Activated naive CD8-positive, alpha-beta T cell (primary cell): ENCODE data around the gene FITM1.

ENCODE experiments used
- H3K27ac Mint-ChIP-seq: one replicate; pipeline ENCODE4 v1.8.0; 2021; ENCODE audit warnings: mixed read lengths
- H3K27me3 Mint-ChIP-seq: one replicate; pipeline ENCODE4 v1.8.0; 2021; ENCODE audit warnings: mixed read lengths
- H3K36me3 Mint-ChIP-seq: one replicate; pipeline ENCODE4 v1.8.0; 2021; ENCODE audit warnings: mixed read lengths
- H3K4me1 Mint-ChIP-seq: one replicate; pipeline ENCODE4 v1.8.0; 2021; ENCODE audit warnings: low read depth, mixed read lengths
- H3K4me3 Mint-ChIP-seq: one replicate; pipeline ENCODE4 v1.8.0; 2021; ENCODE audit warnings: mild to moderate bottlenecking, mixed read lengths
- H3K9me3 Mint-ChIP-seq: one replicate; pipeline ENCODE4 v1.8.0; 2021; ENCODE audit warnings: low read depth, mixed read lengths

FITM1 gene

DNA sequence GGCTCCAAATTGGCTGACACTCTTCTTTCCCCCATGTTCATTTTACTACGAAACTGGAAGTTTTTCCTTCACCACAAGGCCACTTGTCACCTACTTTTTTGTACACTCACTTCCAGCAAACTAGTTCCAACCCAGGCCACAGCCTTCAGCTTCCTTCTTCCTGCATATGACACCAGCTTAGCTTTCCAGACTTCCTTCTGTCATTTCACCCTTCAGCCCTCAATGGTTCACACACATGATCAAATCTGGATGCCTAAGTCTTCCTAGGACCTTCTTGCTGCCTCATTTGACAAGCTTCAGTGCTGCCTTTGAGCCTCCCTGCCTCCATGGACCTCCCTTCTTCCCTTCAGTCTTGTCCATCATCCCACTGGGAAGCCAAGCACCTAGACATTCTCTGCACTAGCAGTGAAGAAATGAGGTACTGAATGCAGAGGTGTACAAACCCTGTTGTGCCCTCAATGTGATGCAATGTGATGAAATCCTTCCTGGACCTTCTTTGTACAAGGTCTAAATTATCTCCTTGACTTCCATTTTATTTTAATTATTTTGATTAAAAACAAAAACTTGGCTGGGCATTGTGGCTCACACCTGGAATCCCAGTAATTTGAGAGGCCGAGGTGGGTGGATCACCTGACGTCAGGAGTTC lies 37.1 kb downstream of the FITM1 start:
- H3K4me3 Mint-ChIP-seq = no peak overlapping the region
- no peaks in the 10 kb centered on the region for H3K9me3 Mint-ChIP-seq
- H3K36me3 Mint-ChIP-seq = peaks cover 11% of the 10 kb centered on the region
- H3K4me1 Mint-ChIP-seq = peaks cover 47% of the 10 kb centered on the region
- peak overlapping the region; percentile 79 for H3K27ac Mint-ChIP-seq
- H3K27me3 Mint-ChIP-seq = no peaks in the 10 kb centered on the region

DNA sequence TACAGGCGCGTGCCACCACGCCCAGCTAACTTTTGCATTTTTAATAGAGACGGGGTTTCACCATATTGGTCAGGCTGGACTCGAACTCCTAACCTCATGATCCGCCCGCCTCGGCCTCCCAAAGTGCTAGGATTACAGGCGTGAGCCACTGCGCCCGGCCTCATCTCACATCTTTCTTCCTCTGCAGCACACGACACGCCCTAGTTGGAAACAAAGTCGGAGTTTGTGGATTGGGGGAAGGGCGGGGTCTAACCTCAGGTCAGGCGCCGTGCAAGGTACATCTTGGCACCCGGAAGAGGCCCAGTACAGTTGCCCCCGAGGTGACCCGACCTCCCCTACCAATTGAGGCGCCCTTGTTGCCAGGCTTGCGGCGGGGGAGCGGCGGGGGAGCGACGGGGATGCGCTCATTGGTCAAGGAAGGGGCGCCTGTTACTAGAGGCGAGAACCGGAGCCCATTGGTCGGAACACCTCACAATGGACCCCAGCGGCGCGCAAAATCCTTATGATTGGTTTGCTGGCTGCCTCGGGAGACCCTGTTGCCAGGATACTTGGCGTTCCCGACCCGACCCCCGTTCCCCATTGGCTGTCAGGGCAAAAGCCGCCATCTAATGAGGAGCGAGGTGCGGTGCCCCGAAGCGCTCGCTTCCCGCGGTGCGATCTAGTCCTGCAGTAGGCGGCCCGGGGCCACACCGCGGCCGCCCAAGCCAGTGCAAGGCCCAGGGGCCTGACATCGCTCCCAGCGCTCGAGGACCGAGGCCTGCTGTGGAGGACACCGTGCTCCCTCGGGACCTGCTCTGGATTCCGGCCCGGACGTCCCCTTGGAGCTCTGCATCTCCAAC lies 41.2 kb downstream of the FITM1 start, which contains the start of gene REC8:
TSS of gene REC8 (plus strand) at position 659 of the 839 bp plus-strand sequence. CDS start 473 bp downstream, outside the sequence.
- peaks cover 5% of the 10 kb centered on the region for H3K36me3 Mint-ChIP-seq
- H3K27ac Mint-ChIP-seq = peak within 1 kb of the TSS; percentile 70
- H3K9me3 Mint-ChIP-seq = no peaks in the 10 kb centered on the region
- H3K4me1 Mint-ChIP-seq = peaks cover 25% of the 10 kb centered on the region
- H3K27me3 Mint-ChIP-seq = no peaks in the 10 kb centered on the region
- H3K4me3 Mint-ChIP-seq = peak within 1 kb of the TSS; percentile 83

DNA sequence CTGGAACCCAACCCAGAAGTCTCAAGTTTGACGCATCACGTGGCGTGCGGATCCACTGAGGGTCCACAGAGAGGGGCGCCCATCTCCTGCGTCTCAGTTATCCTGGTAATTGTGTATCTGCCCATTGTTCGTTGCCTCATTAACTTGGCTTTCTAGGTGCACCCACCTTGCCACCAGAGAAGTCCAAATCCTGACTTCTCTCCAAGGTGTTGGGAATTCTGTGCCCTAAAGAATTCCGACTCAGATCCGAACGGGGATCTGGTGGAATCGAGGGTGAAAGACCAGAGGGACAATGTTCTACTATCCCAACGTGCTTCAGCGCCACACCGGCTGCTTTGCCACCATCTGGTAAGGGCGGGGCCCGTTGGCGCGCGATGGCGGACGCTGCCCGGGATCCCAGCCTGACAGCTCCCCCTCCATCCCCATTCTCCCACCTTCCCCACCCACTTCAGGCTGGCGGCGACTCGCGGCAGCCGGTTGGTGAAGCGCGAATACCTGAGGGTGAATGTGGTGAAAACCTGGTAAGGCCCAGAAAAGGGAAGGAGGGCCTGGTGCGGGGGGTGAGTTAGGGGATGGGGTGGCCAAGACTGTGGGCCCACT lies 41.9 kb downstream of the FITM1 start:
- Mint-ChIP-seq H3K27me3 (no peaks in the 10 kb centered on the region), H3K9me3 (no peaks in the 10 kb centered on the region), H3K4me1 (peaks cover 24% of the 10 kb centered on the region), H3K4me3 (peak overlapping the region; percentile 83), H3K27ac (peak overlapping the region; percentile 70), H3K36me3 (peaks cover 5% of the 10 kb centered on the region)

DNA sequence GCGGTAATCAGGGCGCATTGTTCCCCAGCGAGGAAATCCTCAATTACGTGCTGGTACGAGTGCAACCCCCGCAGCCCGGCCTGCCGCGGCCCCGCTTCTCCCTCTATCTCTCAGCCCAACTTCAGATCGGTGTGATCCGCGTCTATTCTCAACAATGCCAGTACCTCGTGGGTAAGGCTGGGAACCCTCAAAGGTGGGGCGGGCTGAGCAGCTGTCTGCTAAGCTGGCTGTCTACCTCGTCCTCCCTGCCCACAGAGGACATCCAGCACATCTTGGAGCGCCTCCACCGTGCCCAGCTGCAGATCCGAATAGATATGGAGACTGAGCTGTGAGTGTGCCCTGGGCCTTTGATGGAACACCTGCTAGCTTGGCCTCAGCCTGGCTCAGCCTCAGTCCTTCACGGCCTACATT lies 42.4 kb downstream of the FITM1 start:
- peaks cover 5% of the 10 kb centered on the region for H3K36me3 Mint-ChIP-seq
- peak overlapping the region; percentile 34 for H3K27ac Mint-ChIP-seq
- H3K27me3 Mint-ChIP-seq = no peaks in the 10 kb centered on the region
- no peaks in the 10 kb centered on the region for H3K9me3 Mint-ChIP-seq
- H3K4me1 Mint-ChIP-seq = peaks cover 20% of the 10 kb centered on the region
- peak overlapping the region; percentile 58 for H3K4me3 Mint-ChIP-seq

DNA sequence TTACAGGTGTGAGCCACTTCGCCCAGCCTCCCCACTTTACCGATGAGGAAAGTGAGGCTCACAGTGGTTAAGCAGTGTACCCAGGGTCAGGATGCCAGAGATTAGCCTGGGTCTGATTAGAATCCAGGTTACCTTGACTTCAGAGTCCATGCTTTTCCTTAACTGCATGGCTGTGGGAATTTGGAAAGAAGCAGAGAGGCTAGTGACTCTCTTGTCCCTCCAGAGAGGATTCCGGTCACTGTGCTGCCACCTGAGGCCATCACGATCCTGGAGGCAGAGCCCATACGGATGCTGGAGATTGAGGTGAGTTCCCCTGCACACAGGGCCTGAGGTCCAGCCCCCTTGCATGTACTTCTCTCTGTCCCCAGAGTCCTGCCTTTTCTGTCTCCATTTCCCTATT lies 46.1 kb downstream of the FITM1 start:
- no peaks in the 10 kb centered on the region for H3K9me3 Mint-ChIP-seq
- H3K27me3 Mint-ChIP-seq = no peaks in the 10 kb centered on the region
- H3K4me3 Mint-ChIP-seq = no peak overlapping the region
- peak overlapping the region; percentile 37 for H3K27ac Mint-ChIP-seq
- no peaks in the 10 kb centered on the region for H3K36me3 Mint-ChIP-seq
- peaks cover 11% of the 10 kb centered on the region for H3K4me1 Mint-ChIP-seq

DNA sequence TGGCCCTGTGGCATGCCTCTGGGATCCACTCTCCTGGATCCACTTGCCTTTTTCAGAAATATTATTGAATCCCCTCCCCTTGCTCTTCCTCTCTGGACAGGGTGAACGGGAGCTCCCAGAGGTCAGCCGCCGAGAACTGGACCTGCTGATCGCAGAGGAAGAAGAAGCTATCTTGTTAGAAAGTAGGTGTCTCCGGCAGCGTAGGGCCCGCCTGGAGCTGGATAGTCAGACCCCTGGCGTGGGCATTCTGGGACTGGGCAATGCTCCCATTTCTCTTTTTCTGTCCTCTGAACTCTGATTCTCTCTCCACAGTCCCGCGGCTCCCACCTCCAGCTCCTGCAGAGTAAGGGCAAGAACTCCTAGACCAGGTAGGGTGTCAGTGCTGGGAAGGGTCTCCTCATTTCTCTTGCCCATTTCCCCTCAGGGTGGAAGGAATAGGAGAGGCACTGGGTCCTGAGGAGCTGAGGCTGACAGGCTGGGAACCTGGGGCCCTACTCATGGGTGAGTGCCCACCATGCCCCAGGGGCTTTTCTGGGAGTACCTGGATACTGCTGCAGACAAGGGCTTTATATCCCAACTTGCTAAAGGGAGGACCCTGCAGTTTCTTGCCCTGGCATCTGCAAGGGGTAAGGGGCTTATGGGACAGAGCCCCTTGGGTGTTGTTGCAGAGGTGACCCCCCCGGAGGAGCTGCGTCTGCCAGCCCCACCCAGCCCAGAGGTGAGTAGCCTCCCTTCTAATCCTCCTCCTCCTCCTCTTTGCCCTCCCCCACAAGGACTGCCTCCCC lies 46.8 kb downstream of the FITM1 start:
- H3K9me3 Mint-ChIP-seq = no peaks in the 10 kb centered on the region
- no peak overlapping the region for H3K4me3 Mint-ChIP-seq
- H3K27me3 Mint-ChIP-seq = no peaks in the 10 kb centered on the region
- H3K4me1 Mint-ChIP-seq = peaks cover 10% of the 10 kb centered on the region
- H3K27ac Mint-ChIP-seq = peak overlapping the region; percentile 37
- H3K36me3 Mint-ChIP-seq = no peaks in the 10 kb centered on the region

DNA sequence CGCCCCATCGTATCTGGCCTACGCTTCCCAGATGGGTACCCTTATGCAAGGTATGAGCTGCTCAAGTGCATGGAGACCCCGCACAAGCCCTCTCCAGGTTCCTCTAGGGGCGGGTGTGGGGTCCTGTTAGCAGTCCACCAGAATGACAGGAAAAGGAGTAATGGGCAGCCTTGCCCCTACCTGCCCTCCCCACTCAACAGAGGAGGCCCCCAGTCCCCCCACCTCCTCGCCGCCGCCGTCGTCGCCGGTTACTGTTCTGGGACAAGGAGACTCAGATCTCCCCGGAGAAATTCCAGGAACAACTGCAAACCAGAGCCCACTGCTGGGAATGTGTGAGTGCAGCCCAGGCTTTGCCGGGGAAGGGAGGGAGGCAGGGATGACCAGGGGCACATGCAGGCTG lies 47.4 kb downstream of the FITM1 start:
- H3K27me3 Mint-ChIP-seq = no peaks in the 10 kb centered on the region
- no peak overlapping the region for H3K27ac Mint-ChIP-seq
- no peak overlapping the region for H3K4me3 Mint-ChIP-seq
- no peaks in the 10 kb centered on the region for H3K9me3 Mint-ChIP-seq
- no peaks in the 10 kb centered on the region for H3K36me3 Mint-ChIP-seq
- H3K4me1 Mint-ChIP-seq = peaks cover 7% of the 10 kb centered on the region

DNA sequence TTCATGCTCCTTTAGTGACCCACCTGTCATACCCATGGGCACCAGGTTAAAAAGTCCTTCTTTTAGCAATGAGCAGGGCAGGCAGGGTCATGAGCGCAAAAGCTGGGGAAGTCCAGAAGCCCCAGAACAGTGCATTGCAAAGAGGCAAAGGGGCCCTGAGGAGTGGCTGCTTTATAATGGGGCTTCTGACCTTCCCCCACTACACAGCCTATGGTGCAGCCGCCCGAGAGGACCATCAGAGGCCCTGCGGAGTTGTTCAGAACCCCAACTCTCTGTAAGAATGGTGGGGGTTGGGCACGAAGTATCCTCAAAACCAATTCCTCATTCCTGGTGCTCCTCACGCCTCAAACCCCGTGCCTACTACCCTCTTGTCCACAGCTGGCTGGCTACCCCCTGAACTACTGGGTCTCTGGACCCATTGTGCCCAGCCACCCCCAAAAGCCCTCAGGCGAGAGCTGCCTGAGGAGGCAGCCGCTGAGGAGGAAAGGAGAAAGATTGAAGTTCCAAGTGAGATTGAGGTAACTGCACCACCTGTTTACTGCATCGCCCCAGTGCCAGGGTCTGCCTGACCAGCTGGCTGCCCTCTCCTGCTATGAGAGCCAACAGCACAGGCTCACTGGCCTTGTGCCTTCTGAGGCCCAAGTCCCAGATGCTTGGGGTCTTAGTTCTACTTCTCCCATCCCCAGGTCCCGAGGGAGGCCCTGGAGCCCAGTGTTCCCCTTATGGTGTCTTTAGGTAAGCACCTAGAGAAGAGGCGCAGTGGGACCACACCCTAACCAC lies 48.1 kb downstream of the FITM1 start:
- H3K36me3 Mint-ChIP-seq = no peaks in the 10 kb centered on the region

DNA sequence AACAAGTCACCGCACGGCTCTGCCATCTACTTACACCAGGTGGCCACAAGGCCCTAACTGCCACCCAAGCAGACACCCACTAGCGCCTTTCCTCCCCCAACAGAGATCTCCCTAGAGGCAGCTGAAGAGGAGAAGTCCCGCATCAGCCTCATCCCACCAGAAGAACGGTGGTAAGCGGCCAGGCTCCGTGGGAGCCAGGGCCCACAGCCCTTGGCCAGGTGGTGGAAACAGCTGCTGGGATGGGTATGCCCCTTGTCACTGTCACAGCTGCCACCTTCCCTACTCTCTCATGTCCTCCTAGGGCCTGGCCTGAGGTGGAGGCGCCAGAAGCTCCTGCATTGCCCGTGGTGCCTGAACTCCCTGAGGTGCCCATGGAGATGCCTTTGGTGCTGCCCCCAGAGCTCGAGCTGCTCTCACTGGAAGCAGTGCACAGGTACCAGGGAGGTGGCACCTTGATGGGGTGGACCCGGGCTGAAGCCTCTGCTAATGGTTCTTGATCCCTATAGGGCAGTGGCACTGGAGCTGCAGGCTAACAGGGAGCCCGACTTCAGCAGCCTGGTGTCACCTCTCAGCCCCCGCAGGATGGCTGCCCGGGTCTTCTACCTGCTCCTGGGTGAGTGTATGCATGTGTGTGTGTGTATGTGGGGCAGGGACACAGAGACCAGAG lies 49.0 kb downstream of the FITM1 start:
- no peaks in the 10 kb centered on the region for H3K27me3 Mint-ChIP-seq
- no peaks in the 10 kb centered on the region for H3K9me3 Mint-ChIP-seq
- H3K27ac Mint-ChIP-seq = peak overlapping the region; percentile 43
- no peak overlapping the region for H3K4me3 Mint-ChIP-seq
- peaks cover 6% of the 10 kb centered on the region for H3K4me1 Mint-ChIP-seq
- H3K36me3 Mint-ChIP-seq = no peaks in the 10 kb centered on the region

More for the DNA sequence above, 48.1 kb downstream of the FITM1 start:
- H3K27ac Mint-ChIP-seq = no peak overlapping the region
- H3K4me3 Mint-ChIP-seq = no peak overlapping the region
- H3K4me1 Mint-ChIP-seq = peaks cover 6% of the 10 kb centered on the region
- no peaks in the 10 kb centered on the region for H3K27me3 Mint-ChIP-seq
- H3K9me3 Mint-ChIP-seq = no peaks in the 10 kb centered on the region

DNA sequence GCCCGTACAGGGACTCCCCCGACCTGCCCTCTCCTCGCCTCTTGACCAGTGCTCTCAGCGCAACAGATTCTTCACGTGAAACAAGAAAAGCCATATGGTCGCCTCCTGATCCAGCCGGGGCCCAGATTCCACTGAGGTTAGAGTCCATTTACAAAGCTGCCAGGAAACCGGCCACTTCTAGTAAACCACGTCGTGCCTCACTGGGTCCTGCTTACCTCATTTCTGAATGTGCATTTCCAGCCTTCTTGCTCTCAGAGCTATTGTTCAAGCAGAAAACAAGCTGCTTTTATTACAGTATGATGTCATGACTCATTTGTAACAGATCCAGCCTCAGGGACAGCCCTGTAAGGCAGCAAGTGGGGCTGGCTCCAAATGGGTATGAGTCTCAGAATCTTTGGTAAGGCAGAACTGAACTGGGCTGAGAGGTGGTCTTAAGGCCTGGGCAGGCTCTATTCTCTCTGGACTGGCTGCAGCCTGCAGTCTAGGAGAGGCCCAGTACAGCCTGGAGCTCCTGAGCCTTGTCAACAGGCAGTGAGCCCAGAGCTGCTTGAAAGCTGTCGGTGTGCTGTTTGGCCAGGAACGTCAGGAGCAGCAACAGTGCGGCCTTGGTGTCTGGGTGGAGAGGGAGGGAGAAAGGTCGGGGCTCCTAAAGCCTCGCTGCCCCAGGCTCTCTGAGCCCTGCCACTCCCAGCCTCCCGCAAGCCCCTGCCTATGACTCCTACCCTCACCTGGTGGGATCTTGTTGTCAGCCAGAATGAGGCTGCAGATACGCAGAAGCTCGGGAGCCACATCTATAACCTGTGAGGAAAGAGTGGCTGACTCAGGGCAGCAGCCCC lies 49.7 kb downstream of the FITM1 start:
- Mint-ChIP-seq H3K27me3 (no peaks in the 10 kb centered on the region), H3K9me3 (no peaks in the 10 kb centered on the region), H3K4me3 (no peak overlapping the region), H3K36me3 (no peaks in the 10 kb centered on the region), H3K27ac (no peak overlapping the region), H3K4me1 (peaks cover 3% of the 10 kb centered on the region)

DNA sequence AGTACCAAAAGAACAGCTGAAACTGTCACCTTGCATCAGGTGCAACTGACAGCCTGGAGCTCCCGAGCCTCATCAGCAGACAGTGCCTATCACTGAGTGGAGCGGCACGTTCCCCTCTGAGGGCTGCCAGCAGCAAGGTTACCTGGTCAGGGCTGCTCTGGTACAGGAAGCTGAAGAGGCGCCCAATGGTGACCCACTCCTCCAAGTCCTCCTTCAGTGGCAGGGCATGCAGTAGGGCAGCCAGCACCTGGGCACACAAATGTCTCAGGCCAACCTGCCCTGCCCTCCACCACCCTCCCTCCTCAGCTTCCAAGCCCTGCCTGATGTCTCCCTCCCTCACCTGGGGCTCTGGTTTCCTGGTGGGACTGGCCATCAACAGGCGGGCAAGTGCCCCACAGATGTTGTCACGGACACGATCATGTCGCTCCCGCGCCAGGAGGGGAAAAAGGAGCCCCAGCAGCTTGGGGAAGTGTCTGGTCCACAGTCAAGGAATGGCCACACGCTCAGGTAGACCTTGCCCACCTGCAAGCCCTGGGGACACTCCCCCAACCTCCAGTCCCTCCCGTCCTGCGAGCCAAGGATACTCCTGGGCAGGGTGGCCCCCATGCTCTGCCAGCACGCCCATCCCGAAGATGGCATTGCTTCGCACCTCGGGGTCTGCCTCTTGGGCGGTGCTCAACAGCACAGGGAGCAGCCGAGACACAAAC lies 51.1 kb downstream of the FITM1 start:
- H3K9me3 Mint-ChIP-seq = no peaks in the 10 kb centered on the region
- H3K36me3 Mint-ChIP-seq = no peaks in the 10 kb centered on the region
- H3K4me3 Mint-ChIP-seq = no peak overlapping the region
- H3K4me1 Mint-ChIP-seq = peaks cover 3% of the 10 kb centered on the region
- H3K27ac Mint-ChIP-seq = peak overlapping the region; percentile 64
- H3K27me3 Mint-ChIP-seq = no peaks in the 10 kb centered on the region
